ENCODE results near the gene SMPD4.
"Not testable (repeated sequence)": the region's sequence is repeated elsewhere in the genome, so short reads cannot be mapped to it uniquely, and the experiment has no call there.

GRCh38 chr2:130188958-130189357, 7.6 kb upstream of the SMPD4 start:
- TF ChIP-seq CTCF (IDR thresholded peaks at IDR 0.05; ENCODE audit: insufficient read depth, low read length, poor library complexity, severe bottlenecking); EZH2phosphoT487 (conservative IDR thresholded peaks at IDR 0.05; ENCODE audit: low read length): not testable (repeated sequence)
